Measurements from ENCODE around the gene IL1RN. TPM values are rescaled to one million over a fixed set of nuclear protein-coding genes. Genes with fewer than 3 reads are reported as not detected.

IL1RN gene
- total and polyA plus RNA-seq, 2 of the 13 experiments (the other 11 are each of a cell fraction or from before 2014, with no cell fraction given), result 21.2 to 101 TPM

GRCh38 chr2:113126845-113127645 lies at the start of gene IL1RN (continued):
- peak; percentile 80; the same call in 1 of the 2 replicates for TF ChIP-seq PRDM10 (CRISPR knock-in tag; IDR thresholded peaks at IDR 0.05; ENCODE audit: low read depth)

GRCh38 chr2:113077921-113078320 lies 49.5 kb upstream of the IL1RN start:
- FAIRE-seq (no peak), ATAC-seq (no peak), DNase-seq (ENCODE audit: low spot score) (no peak)
- in situ Hi-C loops (cut with HindIII; ENCODE audit: extremely low pct_ligation_motif_present, low pct_unique_long_range_greater_than_20kb), result no loop called here
- H3K4me2 ChIP-seq (ENCODE audit: low read depth, low read length), result no peak overlapping the region
- no peaks in the 10 kb centered on the region for H3K79me2 ChIP-seq (ENCODE audit: insufficient read depth, low read length)
- H3K4me1 ChIP-seq (ENCODE audit: insufficient read depth, low read length), result peaks cover 14% of the 10 kb centered on the region; the same call in 1 of the 2 replicates
- POLR2A ChIA-PET, result no interaction called here
- H3K36me3 ChIP-seq (replicated peaks in 1 of 2; ENCODE audit: control insufficient read depth in 1 of 2, insufficient read depth in 2 of 2, low read length in 2 of 2), result no peaks in the 10 kb centered on the region
- H3K27me3 ChIP-seq (ENCODE audit: control insufficient read depth in 1 of 2, insufficient read depth in 2 of 2, low read length in 2 of 2), result peaks cover 2 to 17% of the 10 kb centered on the region in 2 experiments; a peak in 3 of 5 replicates
- WGBS (ENCODE audit: low lambda C conversion rate), result 0% methylated on average over 1 of the region's 1 CpG
- no peaks in the 10 kb centered on the region for H3K9me3 ChIP-seq (ENCODE audit: low read length)
- peak; percentile 17; the same call in 1 of the 2 replicates for TF ChIP-seq FOSL2 (CRISPR knock-in tag; IDR thresholded peaks at IDR 0.05)
- peak; percentile 7; the same call in 1 of the 2 replicates for TF ChIP-seq MNT (IDR thresholded peaks at IDR 0.05)
- TF ChIP-seq ZNF740 (CRISPR knock-in tag; IDR thresholded peaks at IDR 0.05), result no peak
- BruUV-seq (replicated peaks), result no TSS peak
- H3K4me3 ChIP-seq (replicated peaks in 1 of 3; ENCODE audit: insufficient read depth in 1 of 3, low read depth in 2 of 3, low read length in 3 of 3), result no peak overlapping the region
- CTCF ChIA-PET (ENCODE audit: low intra/inter-chr PET ratio, low total read pairs), result no interaction called here
- H2AFZ ChIP-seq (ENCODE audit: low read length), result no peak overlapping the region
- intact Hi-C loops (cut with micrococcal nuclease; ENCODE audit: unreplicated experiment), result no loop called here
- H3K27ac ChIP-seq (ENCODE audit: extremely low read length, insufficient read depth, low read length), result no peak overlapping the region
- H3K9ac ChIP-seq (ENCODE audit: insufficient read depth, low read depth, low read length), result no peak overlapping the region
- H4K20me1 ChIP-seq (ENCODE audit: insufficient read depth, low read length), result no peaks in the 10 kb centered on the region
